DMS 273 treated with DMSO at 0.1 percent for 48 hours (cell line): ENCODE results near the gene LIPE.
A peak's percentile ranks its signal among the peaks of the same experiment; 100 is the strongest.
"Not testable (repeated sequence)": the region's sequence is repeated elsewhere in the genome, so short reads cannot be mapped to it uniquely, and the experiment has no call there.

ENCODE experiments used
- DNase-seq: peaks from one replicate; lab custom pipeline; 2025; lab: John Stamatoyannopoulos, UW

LIPE gene

GRCh38 chr19:42448306-42448705 lies 21.1 kb upstream of the LIPE start:
- DNase-seq, result not testable (repeated sequence)

- no peak for DNase-seq
Measured at GRCh38 chr19:42445948-42446347, 18.8 kb upstream of the LIPE start.

GRCh38 chr19:42443944-42444398 lies 16.8 kb upstream of the LIPE start:
- no peak for DNase-seq

- DNase-seq, result no peak
Measured at GRCh38 chr19:42442833-42443232, 15.6 kb upstream of the LIPE start, which contains the start of gene CXCL17. Gene CXCL17 (minus strand): TSS chr19:42442946. CDS start chr19:42442832, 114 bp downstream.

- no peak for DNase-seq
Measured at GRCh38 chr19:42441049-42441445, 13.9 kb upstream of the LIPE start.

- DNase-seq, result no peak
Measured at GRCh38 chr19:42440357-42441048, 13.3 kb upstream of the LIPE start.

GRCh38 chr19:42436006-42436405 lies 8.8 kb upstream of the LIPE start:
- peak; percentile 92 for DNase-seq

- no peak for DNase-seq
Measured at GRCh38 chr19:42435316-42435715, 8.1 kb upstream of the LIPE start.

- peak; percentile 35 for DNase-seq
Measured at GRCh38 chr19:42433503-42434260, 6.5 kb upstream of the LIPE start.

- no peak for DNase-seq
Measured at GRCh38 chr19:42431486-42431885, 4.3 kb upstream of the LIPE start.

GRCh38 chr19:42428676-42429075 lies 1.5 kb upstream of the LIPE start:
- no peak for DNase-seq

GRCh38 chr19:42426643-42427042 lies 545 bp downstream of the LIPE start:
- DNase-seq, result no peak

GRCh38 chr19:42424712-42425131 lies 2.5 kb downstream of the LIPE start:
- no peak for DNase-seq

- DNase-seq, result no peak
Measured at GRCh38 chr19:42424345-42424707, 2.9 kb downstream of the LIPE start.

- no peak for DNase-seq
Measured at GRCh38 chr19:42423462-42424344, 3.5 kb downstream of the LIPE start.

- no peak for DNase-seq
Measured at GRCh38 chr19:42422901-42423461, 4.2 kb downstream of the LIPE start.

- DNase-seq, result no peak
Measured at GRCh38 chr19:42422092-42422900, 4.9 kb downstream of the LIPE start.

GRCh38 chr19:42421591-42422031 lies 5.6 kb downstream of the LIPE start:
- DNase-seq, result no peak

- DNase-seq, result no peak
Measured at GRCh38 chr19:42421101-42421500, 6.1 kb downstream of the LIPE start.

- DNase-seq, result peak; percentile 50
Measured at GRCh38 chr19:42420055-42420544, 7.1 kb downstream of the LIPE start.

GRCh38 chr19:42419309-42419708 lies 7.9 kb downstream of the LIPE start:
- no peak for DNase-seq
